ENCODE measurements around the gene SARM1.

DNA sequence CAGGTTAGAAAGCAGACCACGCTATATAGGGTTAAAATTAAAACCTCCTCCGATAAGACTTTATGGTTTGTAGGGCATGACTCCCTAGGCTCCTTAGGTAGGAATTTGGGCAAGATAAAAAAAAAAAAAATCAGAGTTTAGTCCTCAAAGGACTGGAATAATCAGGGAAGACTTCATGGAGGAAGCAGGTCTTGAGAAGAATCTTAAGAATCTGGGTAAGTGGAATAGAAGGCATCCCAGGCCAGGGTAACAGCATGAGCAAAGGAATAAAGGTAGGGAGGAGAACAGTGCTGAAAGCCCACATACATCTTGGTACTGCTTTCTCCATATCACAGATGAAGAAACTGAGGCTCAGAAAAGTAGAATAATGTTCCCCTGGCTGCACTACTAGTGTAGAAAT is 19.1 kb downstream of the SARM1 start:
- TF ChIP-seq, protein P1, sequence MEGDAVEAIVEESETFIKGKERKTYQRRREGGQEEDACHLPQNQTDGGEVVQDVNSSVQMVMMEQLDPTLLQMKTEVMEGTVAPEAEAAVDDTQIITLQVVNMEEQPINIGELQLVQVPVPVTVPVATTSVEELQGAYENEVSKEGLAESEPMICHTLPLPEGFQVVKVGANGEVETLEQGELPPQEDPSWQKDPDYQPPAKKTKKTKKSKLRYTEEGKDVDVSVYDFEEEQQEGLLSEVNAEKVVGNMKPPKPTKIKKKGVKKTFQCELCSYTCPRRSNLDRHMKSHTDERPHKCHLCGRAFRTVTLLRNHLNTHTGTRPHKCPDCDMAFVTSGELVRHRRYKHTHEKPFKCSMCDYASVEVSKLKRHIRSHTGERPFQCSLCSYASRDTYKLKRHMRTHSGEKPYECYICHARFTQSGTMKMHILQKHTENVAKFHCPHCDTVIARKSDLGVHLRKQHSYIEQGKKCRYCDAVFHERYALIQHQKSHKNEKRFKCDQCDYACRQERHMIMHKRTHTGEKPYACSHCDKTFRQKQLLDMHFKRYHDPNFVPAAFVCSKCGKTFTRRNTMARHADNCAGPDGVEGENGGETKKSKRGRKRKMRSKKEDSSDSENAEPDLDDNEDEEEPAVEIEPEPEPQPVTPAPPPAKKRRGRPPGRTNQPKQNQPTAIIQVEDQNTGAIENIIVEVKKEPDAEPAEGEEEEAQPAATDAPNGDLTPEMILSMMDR (IDR thresholded peaks at IDR 0.05; ENCODE audit: poor library complexity, severe bottlenecking) = no peak
- TF ChIP-seq REST (IDR thresholded peaks at IDR 0.05; ENCODE audit: borderline replicate concordance) (no peak), EZH2 (IDR thresholded peaks at IDR 0.05; ENCODE audit: borderline replicate concordance, insufficient read depth, low read length, poor library complexity, severe bottlenecking) (no peak), TAF1 (IDR thresholded peaks at IDR 0.05; ENCODE audit: low read depth) (no peak), RAD21 (conservative IDR thresholded peaks at IDR 0.05) (no peak)
